Activated naive CD4-positive, alpha-beta T cell treated with anti-CD3 and anti-CD28 coated beads, Interleukin-2, amount 50 U/mL, for 24 hours (primary cell): Measurements from ENCODE around the gene KCNJ3.
A peak's percentile ranks its signal among the peaks of the same experiment; 100 is the strongest.

Experiments
- H3K27ac Mint-ChIP-seq: one replicate; pipeline ENCODE4 v1.8.0; 2021; ENCODE audit warnings: mild to moderate bottlenecking, mixed read lengths
- H3K27me3 Mint-ChIP-seq: one replicate; pipeline ENCODE4 v1.8.0; 2021; ENCODE audit warnings: mixed read lengths
- H3K36me3 Mint-ChIP-seq: one replicate; pipeline ENCODE4 v1.8.0; 2021; ENCODE audit warnings: mixed read lengths
- H3K4me1 Mint-ChIP-seq: one replicate; pipeline ENCODE4 v1.8.0; 2021; ENCODE audit warnings: mixed read lengths
- H3K4me3 Mint-ChIP-seq: one replicate; pipeline ENCODE4 v1.8.0; 2021; ENCODE audit warnings: mild to moderate bottlenecking, mixed read lengths
- H3K9me3 Mint-ChIP-seq: one replicate; pipeline ENCODE4 v1.8.0; 2021; ENCODE audit warnings: mixed read lengths

KCNJ3 gene

GRCh38 chr2:154698296-154698720, at the start of gene KCNJ3:
KCNJ3 (plus strand) TSS chr2:154698695; CDS start chr2:154698776, 81 bp downstream.
- Mint-ChIP-seq H3K27me3 (peaks cover 24% of the 10 kb centered on the region), H3K4me1 (peaks cover 3% of the 10 kb centered on the region), H3K4me3 (peak within 1 kb of the TSS; percentile 44), H3K36me3 (peaks cover 1% of the 10 kb centered on the region), H3K9me3 (no peaks in the 10 kb centered on the region), H3K27ac (no peak within 1 kb of the TSS)

GRCh38 chr2:154655499-154655898, 43.0 kb upstream of the KCNJ3 start:
- no peaks in the 10 kb centered on the region for H3K27me3 Mint-ChIP-seq
- H3K4me1 Mint-ChIP-seq, result no peaks in the 10 kb centered on the region
- no peak overlapping the region for H3K4me3 Mint-ChIP-seq
- no peak overlapping the region for H3K27ac Mint-ChIP-seq
- no peaks in the 10 kb centered on the region for H3K36me3 Mint-ChIP-seq
- no peaks in the 10 kb centered on the region for H3K9me3 Mint-ChIP-seq

- H3K4me1 Mint-ChIP-seq, result no peaks in the 10 kb centered on the region
- H3K9me3 Mint-ChIP-seq, result peaks cover 5% of the 10 kb centered on the region
- H3K36me3 Mint-ChIP-seq, result no peaks in the 10 kb centered on the region
- no peaks in the 10 kb centered on the region for H3K27me3 Mint-ChIP-seq
- H3K4me3 Mint-ChIP-seq, result no peak overlapping the region
- no peak overlapping the region for H3K27ac Mint-ChIP-seq
Measured at GRCh38 chr2:154658854-154659253, 39.6 kb upstream of the KCNJ3 start.

- Mint-ChIP-seq H3K36me3 (no peaks in the 10 kb centered on the region), H3K4me1 (no peaks in the 10 kb centered on the region), H3K27ac (no peak overlapping the region), H3K4me3 (no peak overlapping the region), H3K27me3 (no peaks in the 10 kb centered on the region), H3K9me3 (peaks cover 5% of the 10 kb centered on the region)
Measured at GRCh38 chr2:154664248-154664647, 34.2 kb upstream of the KCNJ3 start.

GRCh38 chr2:154670083-154670482, 28.4 kb upstream of the KCNJ3 start:
- Mint-ChIP-seq H3K36me3 (no peaks in the 10 kb centered on the region), H3K9me3 (no peaks in the 10 kb centered on the region), H3K27ac (no peak overlapping the region), H3K4me3 (no peak overlapping the region), H3K27me3 (no peaks in the 10 kb centered on the region), H3K4me1 (no peaks in the 10 kb centered on the region)

- Mint-ChIP-seq H3K9me3 (no peaks in the 10 kb centered on the region), H3K27ac (no peak overlapping the region), H3K36me3 (no peaks in the 10 kb centered on the region), H3K4me3 (no peak overlapping the region), H3K27me3 (no peaks in the 10 kb centered on the region), H3K4me1 (no peaks in the 10 kb centered on the region)
Measured at GRCh38 chr2:154673694-154674093, 24.8 kb upstream of the KCNJ3 start.

- no peak overlapping the region for H3K4me3 Mint-ChIP-seq
- H3K36me3 Mint-ChIP-seq, result no peaks in the 10 kb centered on the region
- no peaks in the 10 kb centered on the region for H3K9me3 Mint-ChIP-seq
- no peaks in the 10 kb centered on the region for H3K4me1 Mint-ChIP-seq
- H3K27me3 Mint-ChIP-seq, result no peaks in the 10 kb centered on the region
- H3K27ac Mint-ChIP-seq, result no peak overlapping the region
Measured at GRCh38 chr2:154677401-154677800, 21.1 kb upstream of the KCNJ3 start.

- H3K27me3 Mint-ChIP-seq, result no peaks in the 10 kb centered on the region
- no peak overlapping the region for H3K4me3 Mint-ChIP-seq
- no peak overlapping the region for H3K27ac Mint-ChIP-seq
- H3K9me3 Mint-ChIP-seq, result no peaks in the 10 kb centered on the region
- no peaks in the 10 kb centered on the region for H3K4me1 Mint-ChIP-seq
- H3K36me3 Mint-ChIP-seq, result no peaks in the 10 kb centered on the region
Measured at GRCh38 chr2:154681741-154682140, 16.8 kb upstream of the KCNJ3 start.

- no peaks in the 10 kb centered on the region for H3K36me3 Mint-ChIP-seq
- no peak overlapping the region for H3K27ac Mint-ChIP-seq
- no peaks in the 10 kb centered on the region for H3K9me3 Mint-ChIP-seq
Measured at GRCh38 chr2:154686162-154686561, 12.3 kb upstream of the KCNJ3 start.

GRCh38 chr2:154688373-154688772, 10.1 kb upstream of the KCNJ3 start:
- no peaks in the 10 kb centered on the region for H3K4me1 Mint-ChIP-seq
- no peaks in the 10 kb centered on the region for H3K27me3 Mint-ChIP-seq
- H3K36me3 Mint-ChIP-seq, result no peaks in the 10 kb centered on the region

More at GRCh38 chr2:154686162-154686561, 12.3 kb upstream of the KCNJ3 start:
- H3K4me1 Mint-ChIP-seq, result no peaks in the 10 kb centered on the region
- no peaks in the 10 kb centered on the region for H3K27me3 Mint-ChIP-seq
- H3K4me3 Mint-ChIP-seq, result no peak overlapping the region

GRCh38 chr2:154689158-154689557, 9.3 kb upstream of the KCNJ3 start:
- Mint-ChIP-seq H3K9me3 (no peaks in the 10 kb centered on the region), H3K36me3 (no peaks in the 10 kb centered on the region), H3K4me3 (no peak overlapping the region), H3K27me3 (no peaks in the 10 kb centered on the region), H3K27ac (no peak overlapping the region), H3K4me1 (no peaks in the 10 kb centered on the region)

More at GRCh38 chr2:154688373-154688772, 10.1 kb upstream of the KCNJ3 start:
- Mint-ChIP-seq H3K27ac (no peak overlapping the region), H3K9me3 (no peaks in the 10 kb centered on the region), H3K4me3 (no peak overlapping the region)

- no peaks in the 10 kb centered on the region for H3K9me3 Mint-ChIP-seq
- H3K27ac Mint-ChIP-seq, result no peak overlapping the region
- H3K4me1 Mint-ChIP-seq, result no peaks in the 10 kb centered on the region
- H3K27me3 Mint-ChIP-seq, result peaks cover 13% of the 10 kb centered on the region
- H3K36me3 Mint-ChIP-seq, result no peaks in the 10 kb centered on the region
- no peak overlapping the region for H3K4me3 Mint-ChIP-seq
Measured at GRCh38 chr2:154692927-154693326, 5.6 kb upstream of the KCNJ3 start.

- H3K27ac Mint-ChIP-seq, result no peak overlapping the region
- H3K4me1 Mint-ChIP-seq, result no peaks in the 10 kb centered on the region
- H3K9me3 Mint-ChIP-seq, result no peaks in the 10 kb centered on the region
- peaks cover 15% of the 10 kb centered on the region for H3K27me3 Mint-ChIP-seq
- H3K4me3 Mint-ChIP-seq, result no peak overlapping the region
- H3K36me3 Mint-ChIP-seq, result no peaks in the 10 kb centered on the region
Measured at GRCh38 chr2:154693741-154694340, 4.7 kb upstream of the KCNJ3 start.

- H3K9me3 Mint-ChIP-seq, result no peaks in the 10 kb centered on the region
- no peak overlapping the region for H3K4me3 Mint-ChIP-seq
- H3K27ac Mint-ChIP-seq, result no peak overlapping the region
- peaks cover 3% of the 10 kb centered on the region for H3K4me1 Mint-ChIP-seq
- peaks cover 24% of the 10 kb centered on the region for H3K27me3 Mint-ChIP-seq
- H3K36me3 Mint-ChIP-seq, result peaks cover 1% of the 10 kb centered on the region
Measured at GRCh38 chr2:154694881-154695280, 3.6 kb upstream of the KCNJ3 start.

- Mint-ChIP-seq H3K27me3 (peaks cover 24% of the 10 kb centered on the region), H3K4me3 (no peak overlapping the region), H3K36me3 (peaks cover 1% of the 10 kb centered on the region), H3K27ac (no peak overlapping the region), H3K4me1 (peaks cover 3% of the 10 kb centered on the region), H3K9me3 (no peaks in the 10 kb centered on the region)
Measured at GRCh38 chr2:154696369-154696768, 2.1 kb upstream of the KCNJ3 start.

GRCh38 chr2:154696810-154697417, 1.6 kb upstream of the KCNJ3 start:
- peaks cover 3% of the 10 kb centered on the region for H3K4me1 Mint-ChIP-seq
- H3K4me3 Mint-ChIP-seq, result no peak overlapping the region
- peaks cover 24% of the 10 kb centered on the region for H3K27me3 Mint-ChIP-seq
- no peak overlapping the region for H3K27ac Mint-ChIP-seq
- H3K9me3 Mint-ChIP-seq, result no peaks in the 10 kb centered on the region
- H3K36me3 Mint-ChIP-seq, result peaks cover 1% of the 10 kb centered on the region
